Liver (tissue), 9 donors: ENCODE measurements around the gene PRR23E. TPM values are rescaled to one million over a fixed set of nuclear protein-coding genes. Genes with fewer than 3 reads are reported as not detected.

Source experiments
- DNase-seq: peaks from one replicate; pipeline ENCODE4 v3.0.0-alpha.2; 2017; ENCODE audit warnings: low spot score
- H3K27ac ChIP-seq, 2 donors: one replicate each; pipeline ENCODE4 v1.7.0; 2013; ENCODE audit warnings: inconsistent platforms in 2 of 2, low read length in 2 of 2, control low read depth in 1 of 2, low read depth in 1 of 2, mild to moderate bottlenecking in 1 of 2
- H3K27me3 ChIP-seq, 4 donors: one replicate each; pipeline versions ENCODE4 v1.6.1 to v1.7.0; 2013; ENCODE audit warnings: low read length in 3 of 4, inconsistent platforms in 1 of 4, mild to moderate bottlenecking in 1 of 4, moderate library complexity in 1 of 4; ENCODE audit not compliant: control insufficient read depth in 4 of 4, insufficient read depth in 4 of 4
- H3K36me3 ChIP-seq, 4 donors: one replicate each; pipeline versions ENCODE4 v1.6.1 to v1.7.0; 2013; ENCODE audit warnings: low read length in 3 of 4, mild to moderate bottlenecking in 3 of 4, low read depth in 1 of 4, moderate library complexity in 1 of 4; ENCODE audit not compliant: control insufficient read depth in 4 of 4, insufficient read depth in 3 of 4
- H3K4me1 ChIP-seq, 4 donors: one replicate each; pipeline versions ENCODE4 v1.6.1 to v1.7.0; 2013; ENCODE audit warnings: low read length in 3 of 4, mild to moderate bottlenecking in 3 of 4, moderate library complexity in 1 of 4; ENCODE audit not compliant: control insufficient read depth in 4 of 4, insufficient read depth in 4 of 4
- H3K4me3 ChIP-seq, 3 donors: one replicate each; pipeline versions ENCODE4 v1.6.1 to v1.7.0; 2013; ENCODE audit warnings: low read length in 3 of 3, control low read depth in 1 of 3, low read depth in 1 of 3, mild to moderate bottlenecking in 1 of 3
- H3K9ac ChIP-seq, 2 donors: one replicate each; pipeline ENCODE4 v1.7.0; 2013; ENCODE audit warnings: low read length in 2 of 2, mild to moderate bottlenecking in 2 of 2, moderate library complexity in 2 of 2, control low read depth in 1 of 2, low read depth in 1 of 2
- H3K9me3 ChIP-seq, 4 donors: one replicate each; pipeline versions ENCODE4 v1.6.1 to v1.7.0; 2013; ENCODE audit warnings: low read length in 3 of 4; ENCODE audit not compliant: control insufficient read depth in 4 of 4
- EGR1 ChIP-seq, 2 donors: IDR thresholded peaks; 2 replicates each; pipeline ENCODE4 v1.6.1; 2016 to 2018; ENCODE audit warnings: antibody characterized with exemption in 2 of 2, low read depth in 2 of 2
- FOXA1 ChIP-seq: IDR thresholded peaks from 2 replicates; pipeline ENCODE4 v1.6.1; 2016; ENCODE audit warnings: antibody characterized with exemption
- FOXA2 ChIP-seq: IDR thresholded peaks from 2 replicates; pipeline ENCODE4 v1.6.1; 2016; ENCODE audit warnings: antibody characterized with exemption
- GABPA ChIP-seq, 2 donors: IDR thresholded peaks in 1 of 2; conservative IDR thresholded peaks in 1 of 2; 2 replicates each; pipeline ENCODE4 v1.6.1; 2016; ENCODE audit warnings: antibody characterized with exemption in 2 of 2, mild to moderate bottlenecking in 1 of 2, moderate library complexity in 1 of 2
- HNF4A ChIP-seq, 2 donors: conservative IDR thresholded peaks; 2 replicates each; pipeline ENCODE4 v1.6.1; 2016; ENCODE audit warnings: antibody characterized with exemption in 2 of 2, mild to moderate bottlenecking in 2 of 2
- HNF4G ChIP-seq: IDR thresholded peaks from 2 replicates; pipeline ENCODE4 v1.6.1; 2016; ENCODE audit warnings: antibody characterized with exemption
- JUND ChIP-seq, 2 donors: IDR thresholded peaks; 2 replicates each; pipeline ENCODE4 v1.6.1; 2016; ENCODE audit warnings: antibody characterized with exemption in 2 of 2
- NR2F2 ChIP-seq: IDR thresholded peaks from 2 replicates; pipeline ENCODE4 v1.6.1; 2016; ENCODE audit warnings: antibody characterized with exemption
- RAD21 ChIP-seq, 2 donors: IDR thresholded peaks; 2 replicates each; pipeline ENCODE4 v1.6.1; 2016; ENCODE audit warnings: antibody characterized with exemption in 2 of 2, mild to moderate bottlenecking in 2 of 2
- RXRA ChIP-seq, 2 donors: IDR thresholded peaks; 2 replicates each; pipeline ENCODE4 v1.6.1; 2017 to 2018; ENCODE audit warnings: antibody characterized with exemption in 2 of 2, mild to moderate bottlenecking in 1 of 2
- SP1 ChIP-seq: IDR thresholded peaks from 2 replicates; pipeline ENCODE4 v1.6.1; 2018; ENCODE audit warnings: antibody characterized with exemption, mild to moderate bottlenecking
- TAF1 ChIP-seq: conservative IDR thresholded peaks from 2 replicates; pipeline ENCODE4 v1.6.1; 2016; ENCODE audit warnings: antibody characterized with exemption, mild to moderate bottlenecking
- YY1 ChIP-seq: IDR thresholded peaks from 2 replicates; pipeline ENCODE4 v1.6.1; 2016; ENCODE audit warnings: antibody characterized with exemption, mild to moderate bottlenecking
- WGBS: extraction: QIAGEN DNeasy Blood & Tissue Kit; methylation state at CpG from one replicate; pipeline ENCODE4 v1.1.7; 2013; 5-methylcytosine and 5-hydroxymethylcytosine counted together
- polyA plus RNA-seq, 2 donors: library from polyadenylated mRNA; stranded (reverse) in 1 of 2; unstranded in 1 of 2; fragments of 200-250 nt in 1 of 2; fragments of >200 nt in 1 of 2; fragmentation: Nextera tagmentation in 1 of 2; extraction: Ambion mirVana in 1 of 2; gene quantifications; one replicate each; pipeline versions ENCODE4 v1.2.1 to v1.2.3, GENCODE V29; 2013 to 2015
- total RNA-seq, 2 donors: library from RNA; depleted of rRNA; stranded (reverse); fragments of >200 nt; gene quantifications; one replicate each; pipeline ENCODE4 v1.2.3, GENCODE V29; 2014
- TF ChIP-seq, protein P1 (sequence below): fragments of 150-350 bp; IDR thresholded peaks from 2 replicates; pipeline ENCODE4 v1.5.1; 2017; ENCODE audit warnings: improper control_type of control experiment, low read depth, low read length; ENCODE audit not compliant: missing input control
- TF ChIP-seq, protein P2 (sequence below): IDR thresholded peaks from 2 replicates; pipeline ENCODE4 v1.6.1; 2016; ENCODE audit warnings: antibody characterized with exemption
- TF ChIP-seq, protein P3 (sequence below): IDR thresholded peaks from 2 replicates; pipeline ENCODE4 v1.6.1; 2016; ENCODE audit warnings: antibody characterized with exemption
- TF ChIP-seq, protein P4 (sequence below): IDR thresholded peaks from 2 replicates; pipeline ENCODE4 v1.6.1; 2016; ENCODE audit warnings: antibody characterized with exemption, mild to moderate bottlenecking
- TF ChIP-seq, protein P5 (sequence below): IDR thresholded peaks from 2 replicates; pipeline ENCODE4 v1.6.1; 2016; ENCODE audit warnings: antibody characterized with exemption
- donor health status: healthy.
- donor health status: healthy.
- donor health status: healthy.
- donor health status: healthy.
- donor health status: healthy.

PRR23E gene
- total and polyA plus RNA-seq, 4 donors: not detected

DNA sequence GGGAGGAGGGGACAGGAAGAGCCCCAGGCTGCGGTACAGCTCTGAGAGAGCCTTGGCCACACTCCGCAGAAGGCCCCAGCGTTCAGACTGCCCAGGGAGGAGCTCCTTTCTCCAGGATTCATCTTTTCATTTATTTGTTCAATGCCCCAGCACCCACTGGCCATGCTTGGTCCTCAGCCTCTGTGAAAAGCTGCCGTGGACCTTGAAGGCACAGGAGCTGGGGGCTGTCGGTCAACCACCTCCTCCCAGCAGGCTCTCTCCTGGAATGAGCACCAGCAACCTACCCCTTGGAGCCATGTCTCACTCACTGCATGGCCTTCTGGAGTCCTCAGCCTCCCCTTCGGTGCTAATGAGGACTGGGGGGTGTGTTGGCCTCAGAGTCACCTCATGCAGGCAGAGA, 21.6 kb upstream of the PRR23E start:
- Histone ChIP-seq H3K4me3 (no peak overlapping the region), H3K27ac (no peak overlapping the region), H3K9me3 (no peaks in the 10 kb centered on the region), H3K4me1 (no peaks in the 10 kb centered on the region), H3K36me3 (no peaks in the 10 kb centered on the region), H3K27me3 (no peaks in the 10 kb centered on the region), H3K9ac (no peak overlapping the region)
- peak; percentile 19 for DNase-seq
- WGBS: 71% methylated on average over 6 of the region's 6 CpGs
- TF ChIP-seq, protein P1, sequence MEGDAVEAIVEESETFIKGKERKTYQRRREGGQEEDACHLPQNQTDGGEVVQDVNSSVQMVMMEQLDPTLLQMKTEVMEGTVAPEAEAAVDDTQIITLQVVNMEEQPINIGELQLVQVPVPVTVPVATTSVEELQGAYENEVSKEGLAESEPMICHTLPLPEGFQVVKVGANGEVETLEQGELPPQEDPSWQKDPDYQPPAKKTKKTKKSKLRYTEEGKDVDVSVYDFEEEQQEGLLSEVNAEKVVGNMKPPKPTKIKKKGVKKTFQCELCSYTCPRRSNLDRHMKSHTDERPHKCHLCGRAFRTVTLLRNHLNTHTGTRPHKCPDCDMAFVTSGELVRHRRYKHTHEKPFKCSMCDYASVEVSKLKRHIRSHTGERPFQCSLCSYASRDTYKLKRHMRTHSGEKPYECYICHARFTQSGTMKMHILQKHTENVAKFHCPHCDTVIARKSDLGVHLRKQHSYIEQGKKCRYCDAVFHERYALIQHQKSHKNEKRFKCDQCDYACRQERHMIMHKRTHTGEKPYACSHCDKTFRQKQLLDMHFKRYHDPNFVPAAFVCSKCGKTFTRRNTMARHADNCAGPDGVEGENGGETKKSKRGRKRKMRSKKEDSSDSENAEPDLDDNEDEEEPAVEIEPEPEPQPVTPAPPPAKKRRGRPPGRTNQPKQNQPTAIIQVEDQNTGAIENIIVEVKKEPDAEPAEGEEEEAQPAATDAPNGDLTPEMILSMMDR: no peak
- TF ChIP-seq, protein P2, sequence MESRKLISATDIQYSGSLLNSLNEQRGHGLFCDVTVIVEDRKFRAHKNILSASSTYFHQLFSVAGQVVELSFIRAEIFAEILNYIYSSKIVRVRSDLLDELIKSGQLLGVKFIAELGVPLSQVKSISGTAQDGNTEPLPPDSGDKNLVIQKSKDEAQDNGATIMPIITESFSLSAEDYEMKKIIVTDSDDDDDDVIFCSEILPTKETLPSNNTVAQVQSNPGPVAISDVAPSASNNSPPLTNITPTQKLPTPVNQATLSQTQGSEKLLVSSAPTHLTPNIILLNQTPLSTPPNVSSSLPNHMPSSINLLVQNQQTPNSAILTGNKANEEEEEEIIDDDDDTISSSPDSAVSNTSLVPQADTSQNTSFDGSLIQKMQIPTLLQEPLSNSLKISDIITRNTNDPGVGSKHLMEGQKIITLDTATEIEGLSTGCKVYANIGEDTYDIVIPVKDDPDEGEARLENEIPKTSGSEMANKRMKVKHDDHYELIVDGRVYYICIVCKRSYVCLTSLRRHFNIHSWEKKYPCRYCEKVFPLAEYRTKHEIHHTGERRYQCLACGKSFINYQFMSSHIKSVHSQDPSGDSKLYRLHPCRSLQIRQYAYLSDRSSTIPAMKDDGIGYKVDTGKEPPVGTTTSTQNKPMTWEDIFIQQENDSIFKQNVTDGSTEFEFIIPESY: no peak
- TF ChIP-seq JUND (IDR thresholded peaks at IDR 0.05) (no peak), HNF4G (no peak), GABPA (IDR thresholded peaks at IDR 0.05 in 1 of 2, conservative IDR thresholded peaks at IDR 0.05 in 1 of 2) (no peak)

DNA sequence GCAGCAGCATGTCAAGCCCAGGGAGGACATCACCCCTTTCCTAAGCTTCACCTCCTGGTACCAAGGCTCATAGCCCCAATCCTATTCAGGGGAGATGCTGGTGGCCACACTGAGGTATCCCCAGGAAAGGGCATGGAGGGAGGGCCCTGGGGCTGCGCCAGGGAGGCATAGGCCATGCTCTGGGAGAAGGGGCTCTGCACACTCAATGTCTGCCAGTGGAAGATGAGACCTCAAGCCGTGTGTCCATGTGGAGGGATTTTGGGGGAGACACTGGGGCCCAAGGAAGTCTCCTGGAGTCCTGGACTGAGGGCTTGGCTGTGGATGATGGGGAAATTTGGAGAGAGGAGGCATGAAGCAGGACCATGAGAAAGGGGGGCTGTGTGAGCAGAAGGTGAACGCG, 21.2 kb upstream of the PRR23E start:
- TF ChIP-seq SP1 (no peak), JUND (IDR thresholded peaks at IDR 0.05) (no peak), GABPA (IDR thresholded peaks at IDR 0.05 in 1 of 2, conservative IDR thresholded peaks at IDR 0.05 in 1 of 2) (no peak), FOXA2 (no peak), TAF1 (no peak), EGR1 (IDR thresholded peaks at IDR 0.05; ENCODE audit: low read depth in 2 of 2) (no peak), RXRA (IDR thresholded peaks at IDR 0.05) (no peak), HNF4G (no peak), HNF4A (conservative IDR thresholded peaks at IDR 0.05) (no peak), FOXA1 (no peak), NR2F2 (no peak), RAD21 (IDR thresholded peaks at IDR 0.05) (no peak), YY1 (no peak)
- TF ChIP-seq, protein P1: no peak
- TF ChIP-seq, protein P2: no peak
- TF ChIP-seq, protein P3, sequence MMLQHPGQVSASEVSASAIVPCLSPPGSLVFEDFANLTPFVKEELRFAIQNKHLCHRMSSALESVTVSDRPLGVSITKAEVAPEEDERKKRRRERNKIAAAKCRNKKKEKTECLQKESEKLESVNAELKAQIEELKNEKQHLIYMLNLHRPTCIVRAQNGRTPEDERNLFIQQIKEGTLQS: no peak
- TF ChIP-seq, protein P4, sequence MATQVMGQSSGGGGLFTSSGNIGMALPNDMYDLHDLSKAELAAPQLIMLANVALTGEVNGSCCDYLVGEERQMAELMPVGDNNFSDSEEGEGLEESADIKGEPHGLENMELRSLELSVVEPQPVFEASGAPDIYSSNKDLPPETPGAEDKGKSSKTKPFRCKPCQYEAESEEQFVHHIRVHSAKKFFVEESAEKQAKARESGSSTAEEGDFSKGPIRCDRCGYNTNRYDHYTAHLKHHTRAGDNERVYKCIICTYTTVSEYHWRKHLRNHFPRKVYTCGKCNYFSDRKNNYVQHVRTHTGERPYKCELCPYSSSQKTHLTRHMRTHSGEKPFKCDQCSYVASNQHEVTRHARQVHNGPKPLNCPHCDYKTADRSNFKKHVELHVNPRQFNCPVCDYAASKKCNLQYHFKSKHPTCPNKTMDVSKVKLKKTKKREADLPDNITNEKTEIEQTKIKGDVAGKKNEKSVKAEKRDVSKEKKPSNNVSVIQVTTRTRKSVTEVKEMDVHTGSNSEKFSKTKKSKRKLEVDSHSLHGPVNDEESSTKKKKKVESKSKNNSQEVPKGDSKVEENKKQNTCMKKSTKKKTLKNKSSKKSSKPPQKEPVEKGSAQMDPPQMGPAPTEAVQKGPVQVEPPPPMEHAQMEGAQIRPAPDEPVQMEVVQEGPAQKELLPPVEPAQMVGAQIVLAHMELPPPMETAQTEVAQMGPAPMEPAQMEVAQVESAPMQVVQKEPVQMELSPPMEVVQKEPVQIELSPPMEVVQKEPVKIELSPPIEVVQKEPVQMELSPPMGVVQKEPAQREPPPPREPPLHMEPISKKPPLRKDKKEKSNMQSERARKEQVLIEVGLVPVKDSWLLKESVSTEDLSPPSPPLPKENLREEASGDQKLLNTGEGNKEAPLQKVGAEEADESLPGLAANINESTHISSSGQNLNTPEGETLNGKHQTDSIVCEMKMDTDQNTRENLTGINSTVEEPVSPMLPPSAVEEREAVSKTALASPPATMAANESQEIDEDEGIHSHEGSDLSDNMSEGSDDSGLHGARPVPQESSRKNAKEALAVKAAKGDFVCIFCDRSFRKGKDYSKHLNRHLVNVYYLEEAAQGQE: no peak
- TF ChIP-seq, protein P5, sequence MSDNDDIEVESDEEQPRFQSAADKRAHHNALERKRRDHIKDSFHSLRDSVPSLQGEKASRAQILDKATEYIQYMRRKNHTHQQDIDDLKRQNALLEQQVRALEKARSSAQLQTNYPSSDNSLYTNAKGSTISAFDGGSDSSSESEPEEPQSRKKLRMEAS: no peak
- H3K27ac ChIP-seq: no peak overlapping the region
- 81% methylated on average over 4 of the region's 4 CpGs for WGBS
- peak; percentile 5 for DNase-seq
- H3K36me3 ChIP-seq: no peaks in the 10 kb centered on the region
- H3K9ac ChIP-seq: no peak overlapping the region
- H3K27me3 ChIP-seq: no peaks in the 10 kb centered on the region
- no peak overlapping the region for H3K4me3 ChIP-seq
- H3K9me3 ChIP-seq: no peaks in the 10 kb centered on the region
- H3K4me1 ChIP-seq: no peaks in the 10 kb centered on the region
